ENCODE measurements around the gene CCDC154. TPM values are rescaled to one million over a fixed set of nuclear protein-coding genes. Genes with fewer than 3 reads are reported as not detected.

The CCDC154 gene
- total and polyA plus RNA-seq, 2 experiments from 2014 or later: 0.31 TPM; not detected in 1

DNA sequence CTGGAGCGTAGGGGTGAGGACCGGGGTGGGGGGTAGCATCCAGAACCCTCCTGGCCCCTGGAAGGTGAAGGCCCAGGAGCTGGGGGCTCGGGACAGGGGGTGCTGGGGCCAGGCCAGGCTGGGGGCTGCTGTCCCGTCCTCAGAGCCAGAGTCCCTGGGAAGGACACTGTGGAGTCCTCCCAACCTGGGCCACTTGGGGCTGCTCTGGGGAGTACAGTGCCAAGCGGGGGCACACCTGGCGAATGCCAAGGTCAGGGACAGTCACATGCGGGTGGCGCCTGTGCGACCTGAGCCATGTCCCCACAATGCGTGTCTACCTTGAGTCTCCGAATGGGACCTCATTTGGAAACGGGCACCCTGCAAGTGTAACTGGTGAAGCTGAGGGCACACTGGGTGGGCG, 14.7 kb downstream of the CCDC154 start (continued):
- TF ChIP-seq ZNF462 (CRISPR knock-in tag; IDR thresholded peaks at IDR 0.05): no peak
- TF ChIP-seq, protein P1, sequence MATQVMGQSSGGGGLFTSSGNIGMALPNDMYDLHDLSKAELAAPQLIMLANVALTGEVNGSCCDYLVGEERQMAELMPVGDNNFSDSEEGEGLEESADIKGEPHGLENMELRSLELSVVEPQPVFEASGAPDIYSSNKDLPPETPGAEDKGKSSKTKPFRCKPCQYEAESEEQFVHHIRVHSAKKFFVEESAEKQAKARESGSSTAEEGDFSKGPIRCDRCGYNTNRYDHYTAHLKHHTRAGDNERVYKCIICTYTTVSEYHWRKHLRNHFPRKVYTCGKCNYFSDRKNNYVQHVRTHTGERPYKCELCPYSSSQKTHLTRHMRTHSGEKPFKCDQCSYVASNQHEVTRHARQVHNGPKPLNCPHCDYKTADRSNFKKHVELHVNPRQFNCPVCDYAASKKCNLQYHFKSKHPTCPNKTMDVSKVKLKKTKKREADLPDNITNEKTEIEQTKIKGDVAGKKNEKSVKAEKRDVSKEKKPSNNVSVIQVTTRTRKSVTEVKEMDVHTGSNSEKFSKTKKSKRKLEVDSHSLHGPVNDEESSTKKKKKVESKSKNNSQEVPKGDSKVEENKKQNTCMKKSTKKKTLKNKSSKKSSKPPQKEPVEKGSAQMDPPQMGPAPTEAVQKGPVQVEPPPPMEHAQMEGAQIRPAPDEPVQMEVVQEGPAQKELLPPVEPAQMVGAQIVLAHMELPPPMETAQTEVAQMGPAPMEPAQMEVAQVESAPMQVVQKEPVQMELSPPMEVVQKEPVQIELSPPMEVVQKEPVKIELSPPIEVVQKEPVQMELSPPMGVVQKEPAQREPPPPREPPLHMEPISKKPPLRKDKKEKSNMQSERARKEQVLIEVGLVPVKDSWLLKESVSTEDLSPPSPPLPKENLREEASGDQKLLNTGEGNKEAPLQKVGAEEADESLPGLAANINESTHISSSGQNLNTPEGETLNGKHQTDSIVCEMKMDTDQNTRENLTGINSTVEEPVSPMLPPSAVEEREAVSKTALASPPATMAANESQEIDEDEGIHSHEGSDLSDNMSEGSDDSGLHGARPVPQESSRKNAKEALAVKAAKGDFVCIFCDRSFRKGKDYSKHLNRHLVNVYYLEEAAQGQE (IDR thresholded peaks at IDR 0.05; ENCODE audit: unreplicated experiment): no peak
- TF ChIP-seq ZNF331 (CRISPR knock-in tag; IDR thresholded peaks at IDR 0.05; ENCODE audit: low read depth): no peak

GRCh38 chr16:1429012-1429411, 15.3 kb downstream of the CCDC154 start:
- ATAC-seq: no peak
- H2AFZ ChIP-seq: no peak overlapping the region
- TF ChIP-seq, protein P1 (IDR thresholded peaks at IDR 0.05; ENCODE audit: unreplicated experiment): no peak
- no peak for TF ChIP-seq CREB1 (CRISPR knock-in tag; IDR thresholded peaks at IDR 0.05; ENCODE audit: low read depth)
- no peak for TF ChIP-seq EZH2 (IDR thresholded peaks at IDR 0.05; ENCODE audit: low read depth, unreplicated experiment)
- TF ChIP-seq, protein P2, sequence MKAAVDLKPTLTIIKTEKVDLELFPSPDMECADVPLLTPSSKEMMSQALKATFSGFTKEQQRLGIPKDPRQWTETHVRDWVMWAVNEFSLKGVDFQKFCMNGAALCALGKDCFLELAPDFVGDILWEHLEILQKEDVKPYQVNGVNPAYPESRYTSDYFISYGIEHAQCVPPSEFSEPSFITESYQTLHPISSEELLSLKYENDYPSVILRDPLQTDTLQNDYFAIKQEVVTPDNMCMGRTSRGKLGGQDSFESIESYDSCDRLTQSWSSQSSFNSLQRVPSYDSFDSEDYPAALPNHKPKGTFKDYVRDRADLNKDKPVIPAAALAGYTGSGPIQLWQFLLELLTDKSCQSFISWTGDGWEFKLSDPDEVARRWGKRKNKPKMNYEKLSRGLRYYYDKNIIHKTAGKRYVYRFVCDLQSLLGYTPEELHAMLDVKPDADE (IDR thresholded peaks at IDR 0.05): no peak
- TF ChIP-seq EZH2phosphoT487 (IDR thresholded peaks at IDR 0.05; ENCODE audit: unreplicated experiment): no peak
- no peak for TF ChIP-seq CTCF (conservative IDR thresholded peaks at IDR 0.05; ENCODE audit: low read depth in 2 of 2)

More at GRCh38 chr16:1429012-1429411, 15.3 kb downstream of the CCDC154 start:
- Histone ChIP-seq H3F3A (replicated peaks; ENCODE audit: low read depth) (no peaks in the 10 kb centered on the region), H3K4me3 (no peak overlapping the region), H3K36me3 (ENCODE audit: insufficient read depth) (no peaks in the 10 kb centered on the region), H4K20me1 (replicated peaks; ENCODE audit: insufficient read depth) (no peaks in the 10 kb centered on the region), H3K4me2 (no peak overlapping the region), H3K79me2 (replicated peaks; ENCODE audit: insufficient read depth) (no peaks in the 10 kb centered on the region), H3K27ac (ENCODE audit: low read depth) (no peak overlapping the region), H3K4me1 (ENCODE audit: insufficient read depth) (no peaks in the 10 kb centered on the region), H3K9me2 (ENCODE audit: insufficient read depth) (no peaks in the 10 kb centered on the region), H3K27me3 (ENCODE audit: insufficient read depth) (no peaks in the 10 kb centered on the region)
- no peak for DNase-seq (ENCODE audit: low spot score)
- peaks cover 9% of the 10 kb centered on the region for H3K27me3 Mint-ChIP-seq (ENCODE audit: insufficient read depth, low read depth, poor library complexity)
- H3K27ac Mint-ChIP-seq: no peak overlapping the region
- no peak overlapping the region for H3K4me3 Mint-ChIP-seq
- no peaks in the 10 kb centered on the region for H3K4me1 Mint-ChIP-seq
- no peaks in the 10 kb centered on the region for H3K36me3 Mint-ChIP-seq (ENCODE audit: low read depth)
- H3K9me3 Mint-ChIP-seq: no peaks in the 10 kb centered on the region; the same call in 2 of the 3 replicates

All from GM23338 (cell line).